Stomach smooth muscle (tissue), 2 donors: ENCODE results near the gene GGTLC2.

Source experiments
- H3K27ac ChIP-seq: one replicate; pipeline ENCODE4 v1.7.0; 2013; ENCODE audit warnings: mild to moderate bottlenecking, low read length, inconsistent platforms
- H3K27me3 ChIP-seq, 2 donors: one replicate each; pipeline ENCODE4 v1.7.0; 2013; ENCODE audit warnings: low read length in 2 of 2; ENCODE audit not compliant: insufficient read depth in 2 of 2, control insufficient read depth in 1 of 2
- H3K36me3 ChIP-seq, 2 donors: one replicate each; pipeline ENCODE4 v1.7.0; 2013; ENCODE audit warnings: low read length in 2 of 2; ENCODE audit not compliant: control insufficient read depth in 2 of 2, insufficient read depth in 2 of 2
- H3K4me1 ChIP-seq: one replicate; pipeline ENCODE4 v1.7.0; 2013; ENCODE audit warnings: low read length; ENCODE audit not compliant: control insufficient read depth, insufficient read depth
- H3K4me3 ChIP-seq, 2 donors: one replicate each; pipeline ENCODE4 v1.7.0; 2013; ENCODE audit warnings: low read length in 2 of 2
- H3K9ac ChIP-seq, 2 donors: one replicate each; pipeline ENCODE4 v1.7.0; 2013; ENCODE audit warnings: low read length in 2 of 2, mild to moderate bottlenecking in 1 of 2
- H3K9me3 ChIP-seq, 2 donors: one replicate each; pipeline ENCODE4 v1.7.0; 2013; ENCODE audit warnings: low read length in 2 of 2; ENCODE audit not compliant: control insufficient read depth in 2 of 2
- donor health status: healthy.
- donor health status: Pancreatic carcinoma.

GGTLC2 gene

DNA sequence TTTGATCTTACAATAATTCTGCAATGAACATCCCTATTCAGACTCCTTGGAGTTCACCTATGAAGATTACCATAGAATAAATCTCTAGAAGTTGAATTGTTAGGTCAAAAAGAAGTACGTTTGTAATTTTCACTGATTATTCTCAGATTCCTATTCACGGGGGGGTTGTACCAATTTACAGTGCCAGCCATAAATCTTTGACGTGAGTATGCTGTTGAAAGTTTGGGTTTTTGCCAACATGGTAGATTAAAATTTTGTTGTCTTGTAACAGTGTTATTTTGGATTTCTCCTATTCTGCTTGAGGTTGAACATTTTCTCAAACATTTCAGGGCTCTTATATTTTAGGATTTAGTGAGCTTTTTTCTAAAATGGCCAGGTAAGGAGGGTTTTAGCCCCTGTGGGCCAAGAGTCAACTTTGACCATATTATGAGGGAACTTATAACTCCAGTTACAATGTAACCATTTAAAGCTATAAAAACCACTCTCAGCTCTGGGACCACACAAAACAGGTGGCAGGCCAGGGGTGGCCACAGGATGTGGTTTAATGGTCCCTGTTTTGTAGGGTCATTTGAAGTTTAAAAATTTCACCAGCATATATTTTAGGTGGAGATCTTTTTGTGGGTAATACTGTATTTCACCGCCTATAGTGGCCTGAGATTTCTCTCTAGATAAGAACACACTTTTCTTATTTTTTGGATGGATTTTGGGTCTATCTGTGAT is 25.8 kb downstream of the GGTLC2 start:
- Histone ChIP-seq H3K27ac (no peak overlapping the region), H3K9me3 (peaks cover 0 to 4% of the 10 kb centered on the region in 2 donors)

GRCh38 chr22:22671506-22671905 is 27.1 kb downstream of the GGTLC2 start:
- Histone ChIP-seq H3K27ac (no peak overlapping the region), H3K9ac (no peak overlapping the region), H3K4me1 (no peaks in the 10 kb centered on the region), H3K36me3 (no peaks in the 10 kb centered on the region), H3K27me3 (peaks cover 0 to 8% of the 10 kb centered on the region in 2 donors), H3K4me3 (no peak overlapping the region), H3K9me3 (peaks cover 0 to 4% of the 10 kb centered on the region in 2 donors)

More for the DNA sequence above, 25.8 kb downstream of the GGTLC2 start:
- no peak overlapping the region for H3K4me3 ChIP-seq
- no peaks in the 10 kb centered on the region for H3K4me1 ChIP-seq
- H3K27me3 ChIP-seq = peaks cover 0 to 8% of the 10 kb centered on the region in 2 donors
- H3K9ac ChIP-seq = no peak overlapping the region
- no peaks in the 10 kb centered on the region for H3K36me3 ChIP-seq

DNA sequence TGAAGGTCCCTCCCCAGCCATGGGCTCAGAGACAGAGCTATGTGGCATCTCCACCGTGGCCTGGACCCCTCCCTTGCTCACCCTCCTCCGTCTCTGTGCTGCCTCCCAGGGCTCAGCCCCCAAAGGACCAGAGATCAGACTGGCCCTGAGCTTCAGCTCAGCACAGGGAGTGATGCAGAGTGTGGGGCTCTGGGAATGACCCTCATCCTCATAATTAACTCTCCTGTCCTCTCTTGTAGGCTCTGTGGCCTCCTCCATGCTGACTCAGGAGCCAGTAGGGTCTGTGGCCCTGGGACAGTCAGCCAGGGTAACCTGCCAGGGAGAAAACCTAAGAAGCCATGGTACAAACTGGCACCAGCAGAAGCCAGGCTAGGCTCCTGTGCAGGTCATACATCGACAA is 28.7 kb downstream of the GGTLC2 start:
- Histone ChIP-seq H3K4me1 (no peaks in the 10 kb centered on the region), H3K27me3 (peaks cover 0 to 8% of the 10 kb centered on the region in 2 donors), H3K9me3 (peaks cover 0 to 4% of the 10 kb centered on the region in 2 donors), H3K4me3 (no peak overlapping the region), H3K9ac (no peak overlapping the region), H3K36me3 (no peaks in the 10 kb centered on the region), H3K27ac (no peak overlapping the region)

DNA sequence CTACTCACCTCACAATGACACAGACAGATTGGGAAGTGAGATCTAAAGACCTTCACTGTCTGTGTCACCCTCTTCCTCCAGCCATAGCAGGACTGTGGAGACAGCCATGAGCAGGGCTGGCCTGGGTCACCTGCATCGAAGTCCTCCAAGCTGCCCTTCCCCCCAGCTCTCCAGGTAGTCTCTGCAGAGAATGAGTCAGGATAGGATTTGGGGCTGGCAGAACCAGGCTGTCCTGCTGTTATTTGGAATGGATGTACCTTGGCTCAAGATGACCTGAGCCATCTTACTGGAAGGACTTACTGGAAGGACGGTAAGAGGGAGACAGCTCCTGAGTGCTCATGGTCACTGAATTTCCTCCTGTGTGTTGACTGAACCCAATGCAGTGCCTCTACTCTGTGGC is 29.2 kb downstream of the GGTLC2 start:
- Histone ChIP-seq H3K4me3 (no peak overlapping the region), H3K9ac (no peak overlapping the region), H3K4me1 (no peaks in the 10 kb centered on the region), H3K27ac (no peak overlapping the region), H3K27me3 (peaks cover 0 to 8% of the 10 kb centered on the region in 2 donors), H3K36me3 (no peaks in the 10 kb centered on the region), H3K9me3 (peaks cover 0 to 4% of the 10 kb centered on the region in 2 donors)

DNA sequence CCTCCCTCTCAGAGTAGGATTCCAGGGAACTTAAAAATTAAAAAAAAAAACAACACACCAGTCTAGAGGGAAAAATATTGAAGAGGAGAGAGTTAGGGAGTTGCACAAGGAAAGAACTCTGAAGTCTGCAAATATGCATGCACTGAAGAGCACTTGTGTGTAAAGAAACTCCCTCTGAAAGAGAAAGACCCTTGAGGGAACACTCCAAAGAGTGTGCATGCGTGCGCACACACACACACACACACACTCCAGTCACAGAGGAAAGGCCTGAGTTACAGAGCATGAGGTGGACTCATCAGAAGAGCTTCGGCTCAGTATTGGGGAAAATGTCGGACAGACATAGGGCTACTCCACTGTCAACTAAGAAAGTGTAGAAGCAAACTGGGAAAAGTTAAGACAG is 30.1 kb downstream of the GGTLC2 start:
- no peak overlapping the region for H3K27ac ChIP-seq
- H3K9ac ChIP-seq = no peak overlapping the region
- H3K9me3 ChIP-seq = peaks cover 0 to 4% of the 10 kb centered on the region in 2 donors
- H3K4me1 ChIP-seq = no peaks in the 10 kb centered on the region
- H3K27me3 ChIP-seq = peaks cover 0 to 8% of the 10 kb centered on the region in 2 donors
- H3K36me3 ChIP-seq = no peaks in the 10 kb centered on the region
- no peak overlapping the region for H3K4me3 ChIP-seq

- Histone ChIP-seq H3K4me1 (no peaks in the 10 kb centered on the region), H3K4me3 (no peak overlapping the region), H3K9me3 (no peaks in the 10 kb centered on the region), H3K27ac (no peak overlapping the region), H3K27me3 (no peaks in the 10 kb centered on the region), H3K36me3 (no peaks in the 10 kb centered on the region), H3K9ac (no peak overlapping the region)
These were observed 34.6 kb downstream of the GGTLC2 start for GRCh38 chr22:22678970-22679369.

GRCh38 chr22:22680396-22680795 is 36.0 kb downstream of the GGTLC2 start:
- no peak overlapping the region for H3K9ac ChIP-seq
- H3K9me3 ChIP-seq = no peaks in the 10 kb centered on the region
- no peak overlapping the region for H3K4me3 ChIP-seq
- no peaks in the 10 kb centered on the region for H3K36me3 ChIP-seq
- no peaks in the 10 kb centered on the region for H3K4me1 ChIP-seq
- no peaks in the 10 kb centered on the region for H3K27me3 ChIP-seq
- no peak overlapping the region for H3K27ac ChIP-seq

DNA sequence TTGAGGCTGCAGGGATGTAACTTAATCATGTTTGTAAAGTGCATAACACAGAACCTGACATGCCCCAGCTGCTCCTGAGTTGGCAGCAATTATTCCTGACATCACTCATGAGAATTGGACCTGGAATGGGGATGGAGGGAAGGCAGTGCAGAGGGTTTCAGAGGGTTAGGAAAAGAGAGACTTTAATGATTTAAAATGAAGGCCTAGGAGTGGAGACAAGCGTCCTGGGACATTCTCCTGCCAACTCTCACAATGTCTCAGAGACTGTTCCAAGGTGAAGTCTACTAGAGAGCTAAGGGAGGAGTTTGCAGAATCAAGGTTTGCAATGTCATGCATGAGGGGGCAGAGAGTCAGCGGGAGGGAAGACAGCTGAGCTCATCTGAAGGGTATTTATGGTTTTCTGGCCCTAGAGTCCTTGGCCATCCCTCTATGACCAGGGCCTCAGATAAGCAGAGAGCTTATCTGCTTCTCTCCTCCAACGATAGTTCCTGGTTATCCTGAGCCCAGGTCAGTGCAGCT is 36.9 kb downstream of the GGTLC2 start:
- no peak overlapping the region for H3K4me3 ChIP-seq
- no peak overlapping the region for H3K9ac ChIP-seq
- no peaks in the 10 kb centered on the region for H3K36me3 ChIP-seq
- H3K27ac ChIP-seq = no peak overlapping the region
- no peaks in the 10 kb centered on the region for H3K4me1 ChIP-seq
- no peaks in the 10 kb centered on the region for H3K9me3 ChIP-seq
- H3K27me3 ChIP-seq = no peaks in the 10 kb centered on the region

DNA sequence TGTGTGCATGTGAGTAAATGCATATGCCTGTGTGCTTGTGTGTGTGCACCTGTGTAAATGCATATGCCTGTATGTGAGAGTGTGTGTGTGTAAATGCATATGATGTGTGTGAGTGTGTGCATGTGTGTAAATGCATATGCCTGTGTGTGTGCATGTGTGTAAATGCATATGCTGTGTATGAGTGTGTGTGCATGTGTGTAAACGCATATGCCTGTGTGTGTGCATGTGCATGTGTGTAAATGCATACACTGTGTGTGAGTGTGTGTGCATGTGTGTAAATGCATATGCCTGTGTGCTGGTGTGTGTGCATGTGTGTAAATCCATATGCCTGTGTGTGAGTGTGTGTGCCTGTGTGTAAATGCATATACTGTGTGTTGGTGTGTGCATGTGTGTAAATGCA is 37.8 kb downstream of the GGTLC2 start:
- Histone ChIP-seq H3K36me3 (no peaks in the 10 kb centered on the region), H3K4me1 (no peaks in the 10 kb centered on the region), H3K9ac (no peak overlapping the region), H3K27ac (no peak overlapping the region), H3K27me3 (no peaks in the 10 kb centered on the region), H3K4me3 (no peak overlapping the region), H3K9me3 (no peaks in the 10 kb centered on the region)

- Histone ChIP-seq H3K36me3 (no peaks in the 10 kb centered on the region), H3K27ac (no peak overlapping the region), H3K4me3 (no peak overlapping the region), H3K9me3 (no peaks in the 10 kb centered on the region), H3K27me3 (no peaks in the 10 kb centered on the region), H3K4me1 (no peaks in the 10 kb centered on the region), H3K9ac (no peak overlapping the region)
These were observed 38.6 kb downstream of the GGTLC2 start for GRCh38 chr22:22682807-22683667.
